MM.1S (cell line): ENCODE data around the gene PMIS2.
"Not testable (repeated sequence)": the region's sequence is repeated elsewhere in the genome, so short reads cannot be mapped to it uniquely, and the experiment has no call there.

Experiments used
- CTCF ChIP-seq: fragments of 300-600 bp; sonication (generic); IDR thresholded peaks from 2 replicates; pipeline ENCODE4 v1.5.1; 2016; ENCODE audit warnings: antibody characterized with exemption, low read length, mixed read lengths
- EZH2 ChIP-seq: fragments of 300-600 bp; sonication (generic); optimal IDR thresholded peaks from 2 replicates; pipeline ENCODE3; 2017; ENCODE audit warnings: low read depth, mild to moderate bottlenecking, antibody characterized with exemption, low read length, mixed read lengths
- EZH2phosphoT487 ChIP-seq: fragments of 300-600 bp; sonication (generic); IDR thresholded peaks from 2 replicates; pipeline ENCODE4 v1.6.1; 2018; ENCODE audit warnings: antibody characterized with exemption, low read length

DNA sequence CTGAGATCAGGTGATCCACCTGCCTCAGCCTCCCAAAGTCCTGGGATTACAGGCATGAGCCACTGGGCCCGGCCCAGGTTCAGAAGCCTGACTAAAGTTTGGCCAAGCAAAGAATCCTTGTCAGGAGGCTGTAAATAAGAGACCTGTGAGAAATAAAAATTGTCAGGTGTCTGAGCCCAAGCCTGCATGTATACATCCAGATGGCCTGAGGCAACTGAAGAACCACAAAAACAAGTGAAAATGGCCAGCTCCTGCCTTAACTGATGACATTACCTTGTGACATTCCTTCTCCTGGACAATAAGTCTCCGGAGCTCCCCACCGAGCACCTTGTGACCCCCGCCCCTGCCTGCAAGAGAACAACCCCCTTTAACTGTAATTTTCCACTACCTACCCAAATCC is 18.5 kb downstream of the PMIS2 start:
- TF ChIP-seq CTCF, EZH2phosphoT487, EZH2: not testable (repeated sequence)
